ENCODE results near the gene HM13. TPM values are rescaled to one million over a fixed set of nuclear protein-coding genes. Genes with fewer than 3 reads are reported as not detected.
"Not testable (repeated sequence)": the region's sequence is repeated elsewhere in the genome, so short reads cannot be mapped to it uniquely, and the experiment has no call there.

Gene HM13
- 246 and 265 TPM in 2 replicates for polyA plus RNA-seq (2013)

- peak; percentile 90 to 99 for DNase-seq
- no peaks in the 10 kb centered on the region for H3K27me3 ChIP-seq (ENCODE audit: insufficient read depth, low read length)
- H3K4ac ChIP-seq (ENCODE audit: low read depth, low read length) = peak within 1 kb of the TSS; percentile 39
- H3K36me3 ChIP-seq (ENCODE audit: control insufficient read depth in 1 of 2, insufficient read depth in 2 of 2, low read length in 2 of 2) = peaks cover 8 to 16% of the 10 kb centered on the region in 2 experiments
- peak within 1 kb of the TSS; percentile 56 for H2AFZ ChIP-seq (ENCODE audit: insufficient read depth, low read length, poor library complexity)
- peak within 1 kb of the TSS; percentile 92 for H3K4me3 ChIP-seq (ENCODE audit: low read depth, low read length)
- no peaks in the 10 kb centered on the region for H3K9me3 ChIP-seq (ENCODE audit: insufficient read depth, low read depth, low read length)
- H4K8ac ChIP-seq (ENCODE audit: low read depth, low read length) = peak within 1 kb of the TSS; percentile 63
- H2AK5ac ChIP-seq (ENCODE audit: low read length) = peak within 1 kb of the TSS; percentile 40
- H3K23ac ChIP-seq (ENCODE audit: low read length) = no peak within 1 kb of the TSS
- H2BK5ac ChIP-seq (ENCODE audit: low read depth, low read length, poor library complexity) = peak within 1 kb of the TSS; percentile 36
- H2BK12ac ChIP-seq (ENCODE audit: low read length) = no peak within 1 kb of the TSS
- peak within 1 kb of the TSS; percentile 69 for H3K18ac ChIP-seq (ENCODE audit: low read length)
- peak within 1 kb of the TSS; percentile 74 for H3K14ac ChIP-seq (ENCODE audit: low read length)
- peaks cover 16 to 17% of the 10 kb centered on the region in 2 experiments for H3K4me1 ChIP-seq (ENCODE audit: control insufficient read depth in 1 of 2, insufficient read depth in 2 of 2, low read length in 2 of 2)
- H3K9ac ChIP-seq (ENCODE audit: low read length) = peak within 1 kb of the TSS; percentile 61
- peak within 1 kb of the TSS; percentile 51 for H4K12ac ChIP-seq (ENCODE audit: low read depth, low read length)
- peak within 1 kb of the TSS; percentile 71 for H4K91ac ChIP-seq (ENCODE audit: low read depth, low read length)
- no CpG with 5 or more reads among the region's 86 CpGs for WGBS (ENCODE audit: extremely low coverage, insufficient coverage, insufficient read length)
- peak within 1 kb of the TSS; percentile 18 for H2BK120ac ChIP-seq (ENCODE audit: insufficient read depth, low read length, poor library complexity)
- peak within 1 kb of the TSS; percentile 88 for H3K4me2 ChIP-seq (ENCODE audit: low read length)
- peaks cover 7% of the 10 kb centered on the region for H3K79me1 ChIP-seq (ENCODE audit: low read length)
- H3K27ac ChIP-seq (ENCODE audit: low read depth, low read length) = peak within 1 kb of the TSS; percentile 33
- H3K79me2 ChIP-seq (ENCODE audit: control insufficient read depth, insufficient read depth, low read length, poor library complexity) = peaks cover 13% of the 10 kb centered on the region
These were observed at the start of gene HM13 for GRCh38 chr20:31514154-31515071. HM13 (plus strand) TSS chr20:31514442; CDS start chr20:31514552, 110 bp downstream.

- not testable (repeated sequence) for H3K27ac ChIP-seq (ENCODE audit: low read depth, low read length); H3K4me2 ChIP-seq (ENCODE audit: low read length); H3K27me3 ChIP-seq (ENCODE audit: insufficient read depth, low read length); H2BK12ac ChIP-seq (ENCODE audit: low read length); H2AK5ac ChIP-seq (ENCODE audit: low read length); DNase-seq; H3K4me1 ChIP-seq (ENCODE audit: control insufficient read depth in 1 of 2, insufficient read depth in 2 of 2, low read length in 2 of 2); H3K14ac ChIP-seq (ENCODE audit: low read length); H3K4ac ChIP-seq (ENCODE audit: low read depth, low read length); H3K79me1 ChIP-seq (ENCODE audit: low read length); H2BK120ac ChIP-seq (ENCODE audit: insufficient read depth, low read length, poor library complexity); H4K91ac ChIP-seq (ENCODE audit: low read depth, low read length); H3K4me3 ChIP-seq (ENCODE audit: low read depth, low read length); H3K23ac ChIP-seq (ENCODE audit: low read length); H2BK5ac ChIP-seq (ENCODE audit: low read depth, low read length, poor library complexity); H3K36me3 ChIP-seq (ENCODE audit: control insufficient read depth in 1 of 2, insufficient read depth in 2 of 2, low read length in 2 of 2); H4K8ac ChIP-seq (ENCODE audit: low read depth, low read length); H3K79me2 ChIP-seq (ENCODE audit: control insufficient read depth, insufficient read depth, low read length, poor library complexity); H4K12ac ChIP-seq (ENCODE audit: low read depth, low read length); H2AFZ ChIP-seq (ENCODE audit: insufficient read depth, low read length, poor library complexity); H3K18ac ChIP-seq (ENCODE audit: low read length); H3K9ac ChIP-seq (ENCODE audit: low read length)
- WGBS (ENCODE audit: extremely low coverage, insufficient coverage, insufficient read length) = no CpG with 5 or more reads among the region's 33 CpGs
- peaks cover 22% of the 10 kb centered on the region for H3K9me3 ChIP-seq (ENCODE audit: insufficient read depth, low read depth, low read length)
These were observed 43.3 kb upstream of the HM13 start for GRCh38 chr20:31470946-31471345.

GRCh38 chr20:31472395-31473330 is 41.6 kb upstream of the HM13 start:
- no peaks in the 10 kb centered on the region for H3K79me2 ChIP-seq (ENCODE audit: control insufficient read depth, insufficient read depth, low read length, poor library complexity)
- no peaks in the 10 kb centered on the region for H3K36me3 ChIP-seq (ENCODE audit: control insufficient read depth in 1 of 2, insufficient read depth in 2 of 2, low read length in 2 of 2)
- no peak overlapping the region for H4K91ac ChIP-seq (ENCODE audit: low read depth, low read length)
- H4K8ac ChIP-seq (ENCODE audit: low read depth, low read length) = no peak overlapping the region
- no peaks in the 10 kb centered on the region for H3K79me1 ChIP-seq (ENCODE audit: low read length)
- no peak overlapping the region for H3K4me2 ChIP-seq (ENCODE audit: low read length)
- no peak overlapping the region for H3K23ac ChIP-seq (ENCODE audit: low read length)
- no peak overlapping the region for H3K9ac ChIP-seq (ENCODE audit: low read length)
- peak overlapping the region; percentile 10 for H3K4me3 ChIP-seq (ENCODE audit: low read depth, low read length)
- no peak overlapping the region for H2AK5ac ChIP-seq (ENCODE audit: low read length)
- no peak overlapping the region for H3K27ac ChIP-seq (ENCODE audit: low read depth, low read length)
- no peak overlapping the region for H2BK5ac ChIP-seq (ENCODE audit: low read depth, low read length, poor library complexity)
- no peak for DNase-seq
- H3K9me3 ChIP-seq (ENCODE audit: insufficient read depth, low read depth, low read length) = peaks cover 33% of the 10 kb centered on the region
- H3K4ac ChIP-seq (ENCODE audit: low read depth, low read length) = no peak overlapping the region
- WGBS (ENCODE audit: extremely low coverage, insufficient coverage, insufficient read length) = no CpG with 5 or more reads among the region's 8 CpGs
- H3K14ac ChIP-seq (ENCODE audit: low read length) = no peak overlapping the region
- H2BK12ac ChIP-seq (ENCODE audit: low read length) = no peak overlapping the region
- no peak overlapping the region for H4K12ac ChIP-seq (ENCODE audit: low read depth, low read length)
- no peak overlapping the region for H3K18ac ChIP-seq (ENCODE audit: low read length)
- H3K4me1 ChIP-seq (ENCODE audit: control insufficient read depth in 1 of 2, insufficient read depth in 2 of 2, low read length in 2 of 2) = no peaks in the 10 kb centered on the region
- no peak overlapping the region for H2AFZ ChIP-seq (ENCODE audit: insufficient read depth, low read length, poor library complexity)
- H3K27me3 ChIP-seq (ENCODE audit: insufficient read depth, low read length) = no peaks in the 10 kb centered on the region
- no peak overlapping the region for H2BK120ac ChIP-seq (ENCODE audit: insufficient read depth, low read length, poor library complexity)

- WGBS (ENCODE audit: extremely low coverage, insufficient coverage, insufficient read length) = no CpG with 5 or more reads among the region's 5 CpGs
- Histone ChIP-seq H3K79me1 (ENCODE audit: low read length) (no peaks in the 10 kb centered on the region), H3K79me2 (ENCODE audit: control insufficient read depth, insufficient read depth, low read length, poor library complexity) (no peaks in the 10 kb centered on the region), H2AFZ (ENCODE audit: insufficient read depth, low read length, poor library complexity) (no peak overlapping the region), H2BK12ac (ENCODE audit: low read length) (no peak overlapping the region), H3K18ac (ENCODE audit: low read length) (no peak overlapping the region), H2AK5ac (ENCODE audit: low read length) (no peak overlapping the region), H3K27ac (ENCODE audit: low read depth, low read length) (no peak overlapping the region), H2BK5ac (ENCODE audit: low read depth, low read length, poor library complexity) (no peak overlapping the region), H3K9ac (ENCODE audit: low read length) (no peak overlapping the region), H3K27me3 (ENCODE audit: insufficient read depth, low read length) (no peaks in the 10 kb centered on the region), H4K91ac (ENCODE audit: low read depth, low read length) (no peak overlapping the region), H3K36me3 (ENCODE audit: control insufficient read depth in 1 of 2, insufficient read depth in 2 of 2, low read length in 2 of 2) (no peaks in the 10 kb centered on the region), H3K4ac (ENCODE audit: low read depth, low read length) (no peak overlapping the region), H4K12ac (ENCODE audit: low read depth, low read length) (no peak overlapping the region), H3K23ac (ENCODE audit: low read length) (no peak overlapping the region), H2BK120ac (ENCODE audit: insufficient read depth, low read length, poor library complexity) (no peak overlapping the region), H3K4me3 (ENCODE audit: low read depth, low read length) (no peak overlapping the region), H4K8ac (ENCODE audit: low read depth, low read length) (no peak overlapping the region), H3K9me3 (ENCODE audit: insufficient read depth, low read depth, low read length) (peaks cover 34% of the 10 kb centered on the region), H3K4me1 (ENCODE audit: control insufficient read depth in 1 of 2, insufficient read depth in 2 of 2, low read length in 2 of 2) (no peaks in the 10 kb centered on the region), H3K14ac (ENCODE audit: low read length) (no peak overlapping the region), H3K4me2 (ENCODE audit: low read length) (no peak overlapping the region)
- DNase-seq = peak; percentile 26 to 75
These were observed 40.7 kb upstream of the HM13 start for GRCh38 chr20:31473331-31474096.
